Panc1 (cell line): ENCODE results near the gene ANKK1.

Experiments
- CTCF ChIP-seq: fragments of 450-650 bp; IDR thresholded peaks from 2 replicates; pipeline ENCODE4 v1.5.1; 2017; ENCODE audit warnings: mild to moderate bottlenecking
- POLR2AphosphoS5 ChIP-seq: IDR thresholded peaks from 2 replicates; pipeline ENCODE4 v1.6.1; 2012; ENCODE audit warnings: mild to moderate bottlenecking, low read depth, low read length, moderate library complexity
- REST ChIP-seq, 2 experiments: IDR thresholded peaks; 2 replicates each; pipeline ENCODE4 v1.6.1; 2011 to 2012; ENCODE audit warnings: low read depth in 2 of 2, control low read depth in 1 of 2, low read length in 1 of 2, mild to moderate bottlenecking in 1 of 2, moderate library complexity in 1 of 2; ENCODE audit not compliant: insufficient read depth in 1 of 2

DNA sequence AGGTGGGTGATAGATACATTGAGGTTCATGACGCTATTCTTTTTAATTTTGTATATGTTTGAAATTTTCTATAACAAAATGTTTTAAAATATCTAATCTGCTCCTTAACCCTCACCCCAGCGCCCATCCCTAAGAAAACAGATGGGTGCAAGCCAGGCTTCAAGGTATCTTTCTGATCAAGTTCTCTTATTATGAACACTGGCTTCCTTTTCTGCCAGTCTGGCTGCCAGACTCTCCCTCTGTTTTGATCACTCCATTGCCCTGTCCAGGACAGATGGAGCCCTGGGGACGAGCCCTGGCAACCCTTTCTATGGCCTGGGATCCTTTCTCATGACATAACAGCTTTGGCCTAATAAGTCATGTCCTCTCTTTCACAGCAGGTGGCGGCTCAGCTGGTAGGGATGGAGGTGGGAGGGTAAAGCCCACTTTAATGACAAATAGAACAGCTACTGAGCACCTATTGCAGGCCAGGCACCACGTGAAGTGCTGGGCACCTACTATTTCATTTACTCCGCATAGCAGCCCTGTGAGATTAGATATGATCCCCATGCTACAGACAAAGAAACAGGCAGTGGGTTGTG is 49.2 kb downstream of the ANKK1 start:
- TF ChIP-seq POLR2AphosphoS5, result no peak
- no peak for TF ChIP-seq CTCF
- no peak for TF ChIP-seq REST (IDR thresholded peaks at IDR 0.05; ENCODE audit: insufficient read depth in 1 of 2, low read depth in 2 of 2, low read length in 1 of 2)
